Endodermal cell (in vitro differentiated cells): ENCODE data around the gene CRYZL1. TPM values are rescaled to one million over a fixed set of nuclear protein-coding genes. Genes with fewer than 3 reads are reported as not detected.

Experiments used
- DNase-seq: peaks from one replicate; pipeline ENCODE4 v3.0.0-alpha.2; 2017
- H3K27ac ChIP-seq: 2 replicates; pipeline ENCODE4 v1.5.1; 2013; ENCODE audit warnings: mild to moderate bottlenecking, low read depth, low read length, moderate library complexity
- H3K27me3 ChIP-seq: 2 replicates; pipeline ENCODE4 v1.6.1; 2013; ENCODE audit warnings: mild to moderate bottlenecking, low read length, moderate library complexity; ENCODE audit not compliant: insufficient read depth, control insufficient read depth, poor library complexity, severe bottlenecking
- H3K36me3 ChIP-seq: 2 replicates; pipeline ENCODE4 v1.7.0; 2013; ENCODE audit warnings: mild to moderate bottlenecking, low read length, moderate library complexity; ENCODE audit not compliant: control insufficient read depth, insufficient read depth
- H3K4me1 ChIP-seq: one replicate; pipeline ENCODE4 v1.7.0; 2013; ENCODE audit warnings: low read length; ENCODE audit not compliant: control insufficient read depth, insufficient read depth
- H3K4me3 ChIP-seq: 2 replicates; pipeline ENCODE4 v1.5.1; 2013; ENCODE audit warnings: mild to moderate bottlenecking, low read length, moderate library complexity
- H3K9ac ChIP-seq: 2 replicates; pipeline ENCODE4 v1.6.1; 2013; ENCODE audit warnings: mild to moderate bottlenecking, low read length, moderate library complexity; ENCODE audit not compliant: poor library complexity, severe bottlenecking; ENCODE audit errors: extremely low read depth
- H3K9me3 ChIP-seq: 2 replicates; pipeline ENCODE4 v1.6.1; 2013; ENCODE audit warnings: mild to moderate bottlenecking, low read length, moderate library complexity; ENCODE audit not compliant: control insufficient read depth
- H3K27ac Mint-ChIP-seq: 2 replicates; pipeline ENCODE4 v1.8.0; 2020; ENCODE audit warnings: mixed read lengths
- H3K27me3 Mint-ChIP-seq: 2 replicates; pipeline ENCODE4 v1.8.0; 2021; ENCODE audit warnings: mild to moderate bottlenecking, mixed read lengths; ENCODE audit not compliant: insufficient read depth
- H3K36me3 Mint-ChIP-seq: 2 replicates; pipeline ENCODE4 v1.8.0; 2020; ENCODE audit warnings: low read depth, mixed read lengths
- H3K4me1 Mint-ChIP-seq: 2 replicates; pipeline ENCODE4 v1.8.0; 2020; ENCODE audit warnings: mixed read lengths
- H3K4me3 Mint-ChIP-seq: 2 replicates; pipeline ENCODE4 v1.8.0; 2020; ENCODE audit warnings: mild to moderate bottlenecking, moderate library complexity, mixed read lengths
- H3K9me3 Mint-ChIP-seq: 2 replicates; pipeline ENCODE4 v1.8.0; 2020; ENCODE audit warnings: mild to moderate bottlenecking, mixed read lengths
- WGBS, 2 experiments: methylation state at CpG; one replicate each; pipeline versions ENCODE4 v1.1.5 to v1.1.7; 2013; ENCODE audit warnings: missing lambda C conversion rate in 2 of 2, mixed read lengths in 1 of 2; ENCODE audit not compliant: insufficient coverage in 1 of 2, insufficient read length in 1 of 2; 5-methylcytosine and 5-hydroxymethylcytosine counted together
- total RNA-seq, 2 donors: library from RNA; stranded (reverse); fragmentation: NEBNext Ultra II Directional in 1 of 2; extraction: Animal tissue kit (Norgen Biotek cat#: 25700) in 1 of 2; gene quantifications; 2 replicates in 1 of 2; 3 replicates in 1 of 2; pipeline ENCODE4 v1.2.1, GENCODE V29; 2021
- TF ChIP-seq, protein P1 (sequence below): fragments of 200-600 bp; sonication (generic); conservative IDR thresholded peaks from 2 replicates; pipeline ENCODE4 v1.5.0; 2021; ENCODE audit warnings: antibody characterized with exemption, mild to moderate bottlenecking

The CRYZL1 gene
- total RNA-seq, 2 donors from 2014 or later = 33.8 to 51.0 TPM

DNA sequence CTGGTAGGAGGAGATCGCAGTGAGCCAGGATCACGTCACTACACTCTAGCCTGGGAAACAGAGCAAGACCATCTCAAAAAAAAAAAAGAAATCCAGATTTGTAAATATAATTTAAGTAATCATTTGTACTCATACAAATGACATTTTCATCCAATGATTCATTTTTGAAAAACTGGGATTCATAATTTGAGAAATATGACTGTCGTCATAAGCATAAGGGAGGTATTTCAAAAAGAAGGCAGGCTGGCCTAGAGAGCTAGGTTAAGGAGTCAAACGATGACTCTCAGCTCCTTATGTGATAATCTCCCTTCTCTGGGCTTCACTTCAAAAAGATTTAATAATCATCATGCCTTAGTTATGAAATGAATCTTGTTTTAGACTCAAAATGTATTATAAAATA, 101.9 kb downstream of the CRYZL1 start:
- H3K9me3 Mint-ChIP-seq = no peaks in the 10 kb centered on the region
- peaks cover 10% of the 10 kb centered on the region for H3K9me3 ChIP-seq
- peaks cover 45% of the 10 kb centered on the region for H3K36me3 ChIP-seq
- no peak overlapping the region for H3K27ac Mint-ChIP-seq
- DNase-seq = no peak
- TF ChIP-seq, protein P1, sequence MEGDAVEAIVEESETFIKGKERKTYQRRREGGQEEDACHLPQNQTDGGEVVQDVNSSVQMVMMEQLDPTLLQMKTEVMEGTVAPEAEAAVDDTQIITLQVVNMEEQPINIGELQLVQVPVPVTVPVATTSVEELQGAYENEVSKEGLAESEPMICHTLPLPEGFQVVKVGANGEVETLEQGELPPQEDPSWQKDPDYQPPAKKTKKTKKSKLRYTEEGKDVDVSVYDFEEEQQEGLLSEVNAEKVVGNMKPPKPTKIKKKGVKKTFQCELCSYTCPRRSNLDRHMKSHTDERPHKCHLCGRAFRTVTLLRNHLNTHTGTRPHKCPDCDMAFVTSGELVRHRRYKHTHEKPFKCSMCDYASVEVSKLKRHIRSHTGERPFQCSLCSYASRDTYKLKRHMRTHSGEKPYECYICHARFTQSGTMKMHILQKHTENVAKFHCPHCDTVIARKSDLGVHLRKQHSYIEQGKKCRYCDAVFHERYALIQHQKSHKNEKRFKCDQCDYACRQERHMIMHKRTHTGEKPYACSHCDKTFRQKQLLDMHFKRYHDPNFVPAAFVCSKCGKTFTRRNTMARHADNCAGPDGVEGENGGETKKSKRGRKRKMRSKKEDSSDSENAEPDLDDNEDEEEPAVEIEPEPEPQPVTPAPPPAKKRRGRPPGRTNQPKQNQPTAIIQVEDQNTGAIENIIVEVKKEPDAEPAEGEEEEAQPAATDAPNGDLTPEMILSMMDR = no peak
- H3K4me3 ChIP-seq = peak overlapping the region; percentile 97
- H3K9ac ChIP-seq = no peak overlapping the region
- no peak overlapping the region for H3K4me3 Mint-ChIP-seq
- H3K36me3 Mint-ChIP-seq = peaks cover 43% of the 10 kb centered on the region
- H3K4me1 Mint-ChIP-seq = peaks cover 8% of the 10 kb centered on the region
- no peaks in the 10 kb centered on the region for H3K4me1 ChIP-seq
- H3K27me3 Mint-ChIP-seq = no peaks in the 10 kb centered on the region
- no peak overlapping the region for H3K27ac ChIP-seq
- H3K27me3 ChIP-seq = no peaks in the 10 kb centered on the region
- WGBS, 2 experiments = 94 to 95% methylated on average over 3 to 4 of the region's 4 CpGs

Other genes starting within 250 kb of the CRYZL1 start
- 10 to 100 TPM; 41.9 to 55.1 TPM for gene IFNGR2, start 238.3 kb downstream of the CRYZL1 start, total RNA-seq
- 10 to 100 TPM; 35.8 to 57.2 TPM for gene TMEM50B, start 161.8 kb downstream of the CRYZL1 start, total RNA-seq
- 1 to 10 TPM; 3.9 to 5.8 TPM for gene DNAJC28, start 150.0 kb downstream of the CRYZL1 start, total RNA-seq
- 100 to 1,000 TPM; 125 to 150 TPM for gene GART, start 99.6 kb downstream of the CRYZL1 start, total RNA-seq
- gene SON, start 98.7 kb downstream of the CRYZL1 start, total RNA-seq = 100 to 1,000 TPM; 283 to 337 TPM
- gene DONSON, start 53.1 kb downstream of the CRYZL1 start, total RNA-seq = 10 to 100 TPM; 26.2 to 41.9 TPM
- 100 to 1,000 TPM in 1 of 2 donors, 10 to 100 TPM in 1; 89.6 to 104 TPM for gene ITSN1, start 760 bp upstream of the CRYZL1 start, total RNA-seq